Superior temporal gyrus (tissue), 1 donor: ENCODE results near the gene EVX2.

Source experiments
- DNase-seq: peaks from one replicate; pipeline ENCODE4 v3.0.0-alpha.2; 2016; ENCODE audit errors: extremely low spot score

EVX2 gene

GRCh38 chr2:176066645-176067588 is 16.8 kb downstream of the EVX2 start:
- DNase-seq, result no peak

- no peak for DNase-seq
Measured at GRCh38 chr2:176063958-176064357, 19.8 kb downstream of the EVX2 start.

DNA sequence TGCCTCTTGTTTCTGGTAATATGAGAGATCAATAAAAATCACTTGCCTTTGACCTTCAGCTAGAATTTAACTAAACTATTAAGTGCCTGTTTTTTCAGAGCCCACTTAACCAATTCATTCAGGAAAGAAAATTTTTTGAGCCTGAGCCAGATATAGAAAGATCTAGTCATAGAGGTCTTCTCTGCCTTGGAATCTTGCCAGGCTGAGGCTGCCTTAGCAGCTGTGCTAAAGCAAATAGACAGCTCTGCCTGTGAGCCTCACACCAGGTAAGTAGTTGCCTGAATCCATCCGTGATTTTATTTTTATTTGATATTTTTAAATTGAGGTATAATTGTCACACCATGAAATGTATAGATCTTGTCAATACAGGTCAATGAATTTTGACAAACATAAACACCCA is 27.4 kb downstream of the EVX2 start:
- no peak for DNase-seq

DNA sequence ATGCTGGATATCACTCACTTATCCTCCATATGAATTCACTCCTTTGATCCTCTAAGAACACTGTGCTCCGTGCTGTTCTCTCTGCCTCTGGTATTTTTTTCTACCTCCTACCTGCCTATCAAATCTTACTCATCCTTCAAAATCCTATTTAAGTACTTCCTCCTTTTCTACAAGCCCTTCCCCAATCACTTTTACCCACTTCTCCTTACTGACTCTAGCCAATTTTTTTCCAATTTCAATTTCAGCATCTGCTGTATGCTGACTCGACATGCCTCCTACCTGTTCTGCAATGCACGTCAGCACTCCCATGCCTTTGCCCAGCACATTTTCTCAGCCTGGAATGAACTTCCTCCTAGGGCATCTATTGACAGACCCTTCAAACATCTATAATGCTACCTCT is 44.4 kb downstream of the EVX2 start:
- DNase-seq, result no peak

GRCh38 chr2:176038694-176039093 is 45.1 kb downstream of the EVX2 start:
- no peak for DNase-seq

- DNase-seq, result no peak
Measured at GRCh38 chr2:176035013-176035691, 48.6 kb downstream of the EVX2 start.

GRCh38 chr2:176027806-176028205 is 56.0 kb downstream of the EVX2 start:
- no peak for DNase-seq
